HG03378 (cell line): Measurements from ENCODE around the gene FAM50A.
"Not testable (repeated sequence)": the region's sequence is repeated elsewhere in the genome, so short reads cannot be mapped to it uniquely, and the experiment has no call there.

Source experiments
- ATAC-seq: cut with Tn5 transposase; IDR thresholded peaks from one replicate; pipeline ENCODE4 v1.9.1; 2021; ENCODE audit warnings: mild to moderate bottlenecking, moderate library complexity; ENCODE audit not compliant: unreplicated experiment

FAM50A gene

GRCh38 chrX:154443992-154444754 is at the start of gene FAM50A:
Gene FAM50A (plus strand): TSS chrX:154444141. CDS start chrX:154444236, 95 bp downstream.
- ATAC-seq: peak; percentile 45

- ATAC-seq: not testable (repeated sequence)
Observed at GRCh38 chrX:154396363-154396762, 47.6 kb upstream of the FAM50A start.

GRCh38 chrX:154396973-154397887 is 46.7 kb upstream of the FAM50A start:
- ATAC-seq: peak; percentile 26

- ATAC-seq: peak; percentile 62
Observed at GRCh38 chrX:154397888-154398667, 45.9 kb upstream of the FAM50A start, which contains the start of gene RPL10. Gene RPL10 (plus strand): TSS chrX:154398377. CDS start chrX:154398520, 143 bp downstream.

- ATAC-seq: peak; percentile 8
Observed at GRCh38 chrX:154398668-154399526, 45.0 kb upstream of the FAM50A start.

GRCh38 chrX:154399527-154400368 is 44.2 kb upstream of the FAM50A start:
- ATAC-seq: no peak

GRCh38 chrX:154400369-154400817 is 43.5 kb upstream of the FAM50A start:
- not testable (repeated sequence) for ATAC-seq

GRCh38 chrX:154401045-154401799 is 42.7 kb upstream of the FAM50A start:
- no peak for ATAC-seq

- no peak for ATAC-seq
Observed at GRCh38 chrX:154401918-154402621, 41.9 kb upstream of the FAM50A start.

GRCh38 chrX:154402622-154403127 is 41.3 kb upstream of the FAM50A start:
- no peak for ATAC-seq

- no peak for ATAC-seq
Observed at GRCh38 chrX:154403192-154403591, 40.7 kb upstream of the FAM50A start.

- no peak for ATAC-seq
Observed at GRCh38 chrX:154403858-154404257, 40.1 kb upstream of the FAM50A start.

- ATAC-seq: no peak
Observed at GRCh38 chrX:154404625-154405192, 39.2 kb upstream of the FAM50A start.

GRCh38 chrX:154408659-154409221 is 35.2 kb upstream of the FAM50A start:
- no peak for ATAC-seq

GRCh38 chrX:154409222-154409871 is 34.6 kb upstream of the FAM50A start, which contains the start of gene DNASE1L1:
Gene DNASE1L1 (minus strand): TSS chrX:154409254. CDS start chrX:154405568, 3,686 bp downstream.
- no peak for ATAC-seq

GRCh38 chrX:154411981-154412340 is 32.0 kb upstream of the FAM50A start:
- no peak for ATAC-seq
